Measurements from ENCODE around the gene FBXW7.

- TF ChIP-seq POLR2AphosphoS5 (IDR thresholded peaks at IDR 0.05; ENCODE audit: low read depth, low read length), result no peak
- TF ChIP-seq SIN3A (IDR thresholded peaks at IDR 0.05; ENCODE audit: borderline replicate concordance, insufficient read depth, low read length), result no peak
- no peak for TF ChIP-seq TAF1 (IDR thresholded peaks at IDR 0.05; ENCODE audit: borderline replicate concordance, insufficient read depth, low read length)
- no peak for TF ChIP-seq REST (IDR thresholded peaks at IDR 0.05; ENCODE audit: insufficient read depth in 1 of 2, low read depth in 2 of 2, low read length in 2 of 2)
- TF ChIP-seq FOXP2 (optimal IDR thresholded peaks at IDR 0.05; ENCODE audit: borderline replicate concordance, extremely low read depth, extremely low read length, insufficient read depth), result no peak
These were observed 127.2 kb downstream of the FBXW7 start for GRCh38 chr4:152408514-152409327.

Measured in PFSK-1 (cell line).